NCI-H1436 treated with DMSO at 0.1 percent for 48 hours (cell line): ENCODE measurements around the gene DDR1.
"Not testable (repeated sequence)": the region's sequence is repeated elsewhere in the genome, so short reads cannot be mapped to it uniquely, and the experiment has no call there.

ENCODE experiments used
- DNase-seq: peaks from one replicate; lab custom pipeline; 2025; lab: John Stamatoyannopoulos, UW

Gene DDR1

GRCh38 chr6:30918670-30919069 lies 34.4 kb downstream of the DDR1 start:
- DNase-seq = no peak

- DNase-seq = no peak
These were observed 38.1 kb downstream of the DDR1 start for GRCh38 chr6:30922447-30922852.

- DNase-seq = not testable (repeated sequence)
These were observed 39.8 kb downstream of the DDR1 start for GRCh38 chr6:30924040-30924627.

GRCh38 chr6:30926644-30927043 lies 42.3 kb downstream of the DDR1 start:
- no peak for DNase-seq

GRCh38 chr6:30927080-30927479 lies 42.8 kb downstream of the DDR1 start:
- DNase-seq = not testable (repeated sequence)

- no peak for DNase-seq
These were observed 44.4 kb downstream of the DDR1 start for GRCh38 chr6:30928677-30929076.

GRCh38 chr6:30930506-30930905 lies 46.2 kb downstream of the DDR1 start:
- no peak for DNase-seq

GRCh38 chr6:30931272-30931671 lies 47.0 kb downstream of the DDR1 start:
- no peak for DNase-seq

GRCh38 chr6:30931969-30932645 lies 47.8 kb downstream of the DDR1 start, which contains the start of gene SFTA2:
Gene SFTA2, minus strand, starts transcription at chr6:30932170. Its CDS starts 74 bp downstream, at chr6:30932096.
- DNase-seq = no peak

- DNase-seq = no peak
These were observed 48.5 kb downstream of the DDR1 start for GRCh38 chr6:30932665-30933365.

GRCh38 chr6:30935018-30935417 lies 50.7 kb downstream of the DDR1 start:
- DNase-seq = no peak

GRCh38 chr6:30937265-30937664 lies 52.9 kb downstream of the DDR1 start:
- DNase-seq = no peak

GRCh38 chr6:30938730-30939129 lies 54.4 kb downstream of the DDR1 start:
- no peak for DNase-seq

GRCh38 chr6:30939473-30939872 lies 55.2 kb downstream of the DDR1 start:
- DNase-seq = no peak

- DNase-seq = no peak
These were observed 56.2 kb downstream of the DDR1 start, which contains the start of gene MUCL3 for GRCh38 chr6:30940361-30940986. Gene MUCL3, plus strand, starts transcription at chr6:30940973. Its CDS starts 27 bp downstream, at chr6:30941000.

GRCh38 chr6:30942338-30943060 lies 58.2 kb downstream of the DDR1 start:
- DNase-seq = no peak

GRCh38 chr6:30944051-30944450 lies 59.7 kb downstream of the DDR1 start:
- DNase-seq = no peak

- DNase-seq = no peak
These were observed 61.0 kb downstream of the DDR1 start for GRCh38 chr6:30945281-30945680.

GRCh38 chr6:30947231-30947630 lies 62.9 kb downstream of the DDR1 start:
- DNase-seq = no peak

- no peak for DNase-seq
These were observed 64.5 kb downstream of the DDR1 start for GRCh38 chr6:30948811-30949210.
